Smooth muscle cell (in vitro differentiated cells): Measurements from ENCODE around the gene CHERP. TPM values are rescaled to one million over a fixed set of nuclear protein-coding genes. Genes with fewer than 3 reads are reported as not detected.

Source experiments
- DNase-seq: peaks from one replicate; lab custom pipeline; 2025; ENCODE audit not compliant: unreplicated experiment; lab: John Stamatoyannopoulos, UW
- H2AFZ ChIP-seq: fragments of 200-600 bp; sonication (generic); 2 replicates; pipeline ENCODE4 v1.6.0; 2016; ENCODE audit warnings: antibody characterized with exemption, low read depth, mild to moderate bottlenecking
- H3F3A ChIP-seq: fragments of 200-600 bp; sonication (generic); 2 replicates; pipeline ENCODE4 v1.6.0; 2017; ENCODE audit warnings: antibody characterized with exemption, low read depth
- H3K27ac ChIP-seq: fragments of 200-600 bp; sonication (generic); 2 replicates; pipeline ENCODE4 v1.5.1; 2016; ENCODE audit warnings: low read depth, mild to moderate bottlenecking
- H3K27me3 ChIP-seq: fragments of 200-600 bp; sonication (generic); 2 replicates; pipeline ENCODE4 v1.6.1; 2016; ENCODE audit warnings: low read depth, mild to moderate bottlenecking
- H3K36me3 ChIP-seq: fragments of 200-600 bp; sonication (generic); 2 replicates; pipeline ENCODE4 v1.5.1; 2016; ENCODE audit warnings: low read depth
- H3K4me1 ChIP-seq: fragments of 200-600 bp; sonication (generic); 2 replicates; pipeline ENCODE4 v1.5.1; 2016; ENCODE audit warnings: low read depth
- H3K4me2 ChIP-seq: fragments of 200-600 bp; sonication (generic); 2 replicates; pipeline ENCODE4 v1.6.0; 2016; ENCODE audit warnings: mild to moderate bottlenecking
- H3K4me3 ChIP-seq: fragments of 200-600 bp; sonication (generic); 2 replicates; pipeline ENCODE4 v1.5.1; 2016; ENCODE audit warnings: mild to moderate bottlenecking
- H3K79me2 ChIP-seq: fragments of 200-600 bp; sonication (generic); 2 replicates; pipeline ENCODE4 v1.6.0; 2016; ENCODE audit warnings: low read depth, mild to moderate bottlenecking
- H3K9ac ChIP-seq: fragments of 200-600 bp; sonication (generic); 2 replicates; pipeline ENCODE4 v1.6.0; 2016; ENCODE audit warnings: low read depth
- H3K9me3 ChIP-seq: fragments of 200-600 bp; sonication (generic); replicated peaks from 2 replicates; pipeline ENCODE4 v1.5.1; 2016; ENCODE audit warnings: low read depth
- H4K20me1 ChIP-seq: fragments of 200-600 bp; sonication (generic); 2 replicates; pipeline ENCODE4 v1.6.0; 2016; ENCODE audit warnings: low read depth
- CTCF ChIP-seq: fragments of 200-600 bp; sonication (generic); IDR thresholded peaks from 2 replicates; pipeline ENCODE4 v1.5.1; 2017; ENCODE audit warnings: borderline replicate concordance, mild to moderate bottlenecking, antibody characterized with exemption; ENCODE audit not compliant: insufficient read depth, poor library complexity, severe bottlenecking
- WGBS: methylation state at CpG from one replicate; pipeline ENCODE4 v1.1.7; 2016; ENCODE audit warnings: low lambda C conversion rate; 5-methylcytosine and 5-hydroxymethylcytosine counted together
- polyA plus RNA-seq: library from polyadenylated mRNA; unstranded; fragments of >200 nt; fragmentation: Nextera tagmentation; extraction: Ambion mirVana; gene quantifications from 2 replicates; pipeline ENCODE4 v1.2.1, GENCODE V29; 2016
- total RNA-seq: library from RNA; depleted of rRNA; stranded (reverse); fragments of >200 nt; gene quantifications from 2 replicates; pipeline ENCODE4 v1.2.3, GENCODE V29; 2014

The CHERP gene
- total and polyA plus RNA-seq, 2 experiments from 2014 or later, result 9.5 to 29.2 TPM

GRCh38 chr19:16482745-16483144 is 59.5 kb downstream of the CHERP start:
- Histone ChIP-seq H3K27ac (no peak overlapping the region), H3F3A (no peaks in the 10 kb centered on the region), H2AFZ (no peak overlapping the region), H3K27me3 (no peaks in the 10 kb centered on the region), H3K4me2 (no peak overlapping the region), H3K4me3 (no peak overlapping the region), H3K9ac (no peak overlapping the region), H3K36me3 (no peaks in the 10 kb centered on the region), H3K9me3 (no peaks in the 10 kb centered on the region), H3K79me2 (no peaks in the 10 kb centered on the region), H4K20me1 (no peaks in the 10 kb centered on the region), H3K4me1 (no peaks in the 10 kb centered on the region)
- TF ChIP-seq CTCF, result no peak
- 89% methylated on average over 7 of the region's 7 CpGs for WGBS
- DNase-seq, result no peak

- 100% methylated on average over 1 of the region's 1 CpG for WGBS
- no peaks in the 10 kb centered on the region for H3K79me2 ChIP-seq
- no peak for TF ChIP-seq CTCF
- no peak overlapping the region for H2AFZ ChIP-seq
- no peak overlapping the region for H3K4me3 ChIP-seq
- no peak for DNase-seq
- H4K20me1 ChIP-seq, result no peaks in the 10 kb centered on the region
- H3K36me3 ChIP-seq, result no peaks in the 10 kb centered on the region
- no peak overlapping the region for H3K27ac ChIP-seq
- no peaks in the 10 kb centered on the region for H3K4me1 ChIP-seq
- H3K9ac ChIP-seq, result no peak overlapping the region
- H3K9me3 ChIP-seq, result no peaks in the 10 kb centered on the region
- H3K4me2 ChIP-seq, result no peak overlapping the region
- no peaks in the 10 kb centered on the region for H3K27me3 ChIP-seq
- no peaks in the 10 kb centered on the region for H3F3A ChIP-seq
Measured at GRCh38 chr19:16477311-16477710, 64.9 kb downstream of the CHERP start.

- H4K20me1 ChIP-seq, result no peaks in the 10 kb centered on the region
- H3K4me3 ChIP-seq, result no peak overlapping the region
- no peaks in the 10 kb centered on the region for H3K9me3 ChIP-seq
- H3K27me3 ChIP-seq, result no peaks in the 10 kb centered on the region
- no peak overlapping the region for H3K27ac ChIP-seq
- no peak for TF ChIP-seq CTCF
- H3F3A ChIP-seq, result no peaks in the 10 kb centered on the region
- H3K4me2 ChIP-seq, result no peak overlapping the region
- no peaks in the 10 kb centered on the region for H3K4me1 ChIP-seq
- peaks cover 1% of the 10 kb centered on the region for H3K79me2 ChIP-seq
- WGBS, result 65% methylated on average over 3 of the region's 3 CpGs
- H2AFZ ChIP-seq, result no peak overlapping the region
- no peaks in the 10 kb centered on the region for H3K36me3 ChIP-seq
- no peak overlapping the region for H3K9ac ChIP-seq
- no peak for DNase-seq
Measured at GRCh38 chr19:16476401-16476800, 65.8 kb downstream of the CHERP start.

- Histone ChIP-seq H3K27ac (no peak overlapping the region), H3K4me2 (no peak overlapping the region), H2AFZ (no peak overlapping the region), H3K9ac (no peak overlapping the region), H3K4me1 (peaks cover 11% of the 10 kb centered on the region), H3K79me2 (peaks cover 26% of the 10 kb centered on the region), H3K9me3 (no peaks in the 10 kb centered on the region), H3K27me3 (no peaks in the 10 kb centered on the region), H3F3A (no peaks in the 10 kb centered on the region), H4K20me1 (peaks cover 23% of the 10 kb centered on the region), H3K4me3 (no peak overlapping the region), H3K36me3 (no peaks in the 10 kb centered on the region)
- DNase-seq, result no peak
- TF ChIP-seq CTCF, result no peak
- 99% methylated on average over 13 of the region's 13 CpGs for WGBS
Measured at GRCh38 chr19:16473875-16474392, 68.3 kb downstream of the CHERP start.
